Activated CD4-positive, alpha-beta T cell treated with anti-CD3 and anti-CD28 coated beads, Interleukin-2, amount 10 ng/mL, durations not matched to agents 7 days and 5 days (primary cell): ENCODE data around the gene INAVA. TPM values are rescaled to one million over a fixed set of nuclear protein-coding genes. Genes with fewer than 3 reads are reported as not detected.
"Not testable (repeated sequence)": the region's sequence is repeated elsewhere in the genome, so short reads cannot be mapped to it uniquely, and the experiment has no call there.

Experiments used
- CTCF ChIA-PET: fragments of 350-600 bp; sonication (Branson Sonifier 250); formaldehyde crosslinking; loops from one replicate; lab custom pipeline; 2021; ENCODE audit warnings: antibody characterized with exemption; lab: Charles Lee
- POLR2A ChIA-PET: fragments of 350-600 bp; sonication (Branson Sonifier 250); formaldehyde crosslinking; loops from one replicate; lab custom pipeline; 2021; ENCODE audit warnings: antibody characterized with exemption; lab: Charles Lee
- DNase-seq: peaks from one replicate; pipeline ENCODE4 v3.0.0-alpha.2; 2020
- H3K27ac Mint-ChIP-seq: one replicate; pipeline ENCODE4 v1.8.0; 2021; ENCODE audit warnings: mild to moderate bottlenecking, moderate library complexity, mixed read lengths
- H3K27me3 Mint-ChIP-seq: one replicate; pipeline ENCODE4 v1.8.0; 2021; ENCODE audit warnings: mixed read lengths
- H3K36me3 Mint-ChIP-seq: one replicate; pipeline ENCODE4 v1.8.0; 2021; ENCODE audit warnings: low read depth, mixed read lengths
- H3K4me1 Mint-ChIP-seq: one replicate; pipeline ENCODE4 v1.8.0; 2021; ENCODE audit warnings: mixed read lengths
- H3K4me3 Mint-ChIP-seq: one replicate; pipeline ENCODE4 v1.8.0; 2021; ENCODE audit warnings: mild to moderate bottlenecking, moderate library complexity, mixed read lengths
- H3K9me3 Mint-ChIP-seq: one replicate; pipeline ENCODE4 v1.8.0; 2021; ENCODE audit warnings: mixed read lengths
- total RNA-seq, 2 experiments: library from RNA; stranded (reverse); gene quantifications; one replicate each; pipeline ENCODE4 v1.2.3, GENCODE V29; 2021

The INAVA gene
- total RNA-seq, 2 experiments from 2014 or later = not detected

- ChIA-PET CTCF (interaction anchor here (0.6 kb wide), 1 partner anchor 949 kb away, joined by 6 read pairs; no protein-coding TSS in a partner anchor), POLR2A (no interaction called here)
- no peaks in the 10 kb centered on the region for H3K9me3 Mint-ChIP-seq
- peaks cover 22% of the 10 kb centered on the region for H3K27me3 Mint-ChIP-seq
- no peaks in the 10 kb centered on the region for H3K4me1 Mint-ChIP-seq
- no peaks in the 10 kb centered on the region for H3K36me3 Mint-ChIP-seq
- no peak for DNase-seq
- no peak overlapping the region for H3K4me3 Mint-ChIP-seq
- H3K27ac Mint-ChIP-seq = no peak overlapping the region
Measured at GRCh38 chr1:200917291-200917817, 22.7 kb downstream of the INAVA start.

GRCh38 chr1:200918006-200918405, 23.3 kb downstream of the INAVA start:
- DNase-seq = no peak
- CTCF ChIA-PET = interaction anchor here (0.6 to 0.9 kb wide), 2 partner anchors 36 to 40 kb away, joined by 3 read pairs; no protein-coding TSS in a partner anchor
- Mint-ChIP-seq H3K4me1 (no peaks in the 10 kb centered on the region), H3K9me3 (no peaks in the 10 kb centered on the region), H3K4me3 (no peak overlapping the region), H3K27me3 (peaks cover 27% of the 10 kb centered on the region), H3K36me3 (no peaks in the 10 kb centered on the region), H3K27ac (no peak overlapping the region)
- POLR2A ChIA-PET = no interaction called here

GRCh38 chr1:200919386-200919785, 24.7 kb downstream of the INAVA start:
- H3K4me1 Mint-ChIP-seq = no peaks in the 10 kb centered on the region
- POLR2A ChIA-PET = no interaction called here
- H3K27me3 Mint-ChIP-seq = peaks cover 30% of the 10 kb centered on the region

GRCh38 chr1:200921571-200922110, 26.9 kb downstream of the INAVA start:
- no peaks in the 10 kb centered on the region for H3K36me3 Mint-ChIP-seq
- CTCF ChIA-PET = interaction anchor here (0.6 kb wide), 1 partner anchor 26 kb away, joined by 4 read pairs; no protein-coding TSS in a partner anchor
- H3K4me1 Mint-ChIP-seq = peaks cover 5% of the 10 kb centered on the region
- H3K4me3 Mint-ChIP-seq = no peak overlapping the region
- no peak overlapping the region for H3K27ac Mint-ChIP-seq
- H3K27me3 Mint-ChIP-seq = peaks cover 36% of the 10 kb centered on the region
- H3K9me3 Mint-ChIP-seq = no peaks in the 10 kb centered on the region
- no peak for DNase-seq
- POLR2A ChIA-PET = no interaction called here

More at GRCh38 chr1:200919386-200919785, 24.7 kb downstream of the INAVA start:
- no peak for DNase-seq
- Mint-ChIP-seq H3K27ac (no peak overlapping the region), H3K36me3 (no peaks in the 10 kb centered on the region), H3K9me3 (no peaks in the 10 kb centered on the region), H3K4me3 (no peak overlapping the region)
- CTCF ChIA-PET = interaction anchor here (0.6 kb wide), 1 partner anchor 13 kb away, joined by 6 read pairs; no protein-coding TSS in a partner anchor

GRCh38 chr1:200922406-200922805, 27.7 kb downstream of the INAVA start:
- ChIA-PET CTCF (interaction anchor here (0.6 kb wide), 1 partner anchor 25 kb away, joined by 4 read pairs; no protein-coding TSS in a partner anchor), POLR2A (no interaction called here)
- no peak for DNase-seq

GRCh38 chr1:200923601-200924000, 28.9 kb downstream of the INAVA start:
- DNase-seq = no peak
- Mint-ChIP-seq H3K27me3 (peaks cover 37% of the 10 kb centered on the region), H3K4me3 (no peak overlapping the region), H3K36me3 (no peaks in the 10 kb centered on the region), H3K9me3 (no peaks in the 10 kb centered on the region), H3K27ac (no peak overlapping the region), H3K4me1 (peaks cover 5% of the 10 kb centered on the region)
- ChIA-PET POLR2A (no interaction called here), CTCF (interaction anchor here (0.6 kb wide), 1 partner anchor 80 kb away, joined by 3 read pairs; no protein-coding TSS in a partner anchor)

More at GRCh38 chr1:200922406-200922805, 27.7 kb downstream of the INAVA start:
- H3K4me1 Mint-ChIP-seq = peaks cover 5% of the 10 kb centered on the region
- no peak overlapping the region for H3K4me3 Mint-ChIP-seq
- no peak overlapping the region for H3K27ac Mint-ChIP-seq
- H3K9me3 Mint-ChIP-seq = no peaks in the 10 kb centered on the region
- H3K27me3 Mint-ChIP-seq = peaks cover 41% of the 10 kb centered on the region
- H3K36me3 Mint-ChIP-seq = no peaks in the 10 kb centered on the region

GRCh38 chr1:200925831-200926230, 31.1 kb downstream of the INAVA start:
- H3K4me3 Mint-ChIP-seq = no peak overlapping the region
- no peak for DNase-seq
- no peak overlapping the region for H3K27ac Mint-ChIP-seq
- peaks cover under 1% of the 10 kb centered on the region for H3K9me3 Mint-ChIP-seq
- POLR2A ChIA-PET = no interaction called here
- CTCF ChIA-PET = no interaction called here
- H3K4me1 Mint-ChIP-seq = peaks cover 5% of the 10 kb centered on the region
- no peaks in the 10 kb centered on the region for H3K36me3 Mint-ChIP-seq
- H3K27me3 Mint-ChIP-seq = peaks cover 41% of the 10 kb centered on the region

- H3K9me3 Mint-ChIP-seq = peaks cover 10% of the 10 kb centered on the region
- peaks cover 3% of the 10 kb centered on the region for H3K36me3 Mint-ChIP-seq
- ChIA-PET POLR2A (no interaction called here), CTCF (interaction anchor here (0.7 to 0.9 kb wide), 2 partner anchors 14 to 153 kb away, joined by 3 read pairs; no protein-coding TSS in a partner anchor)
- no peak overlapping the region for H3K27ac Mint-ChIP-seq
- no peak overlapping the region for H3K4me3 Mint-ChIP-seq
- H3K27me3 Mint-ChIP-seq = peaks cover 40% of the 10 kb centered on the region
- no peak for DNase-seq
- H3K4me1 Mint-ChIP-seq = peaks cover 5% of the 10 kb centered on the region
Measured at GRCh38 chr1:200929530-200930278, 35.0 kb downstream of the INAVA start.

- H3K9me3 Mint-ChIP-seq = peaks cover 10% of the 10 kb centered on the region
- CTCF ChIA-PET = interaction anchor here (0.7 to 0.9 kb wide), 2 partner anchors 14 to 154 kb away, joined by 3 read pairs; no protein-coding TSS in a partner anchor
- DNase-seq, POLR2A ChIA-PET, H3K27ac Mint-ChIP-seq, H3K4me1 Mint-ChIP-seq, H3K36me3 Mint-ChIP-seq, H3K4me3 Mint-ChIP-seq: not testable (repeated sequence)
- H3K27me3 Mint-ChIP-seq = peaks cover 40% of the 10 kb centered on the region
Measured at GRCh38 chr1:200930285-200930684, 35.6 kb downstream of the INAVA start.

GRCh38 chr1:200931776-200932175, 37.1 kb downstream of the INAVA start:
- Mint-ChIP-seq H3K4me3 (no peak overlapping the region), H3K4me1 (no peaks in the 10 kb centered on the region), H3K27me3 (peaks cover 35% of the 10 kb centered on the region), H3K9me3 (peaks cover 10% of the 10 kb centered on the region), H3K27ac (no peak overlapping the region), H3K36me3 (peaks cover 3% of the 10 kb centered on the region)
- ChIA-PET POLR2A (no interaction called here), CTCF (interaction anchor here (0.6 to 0.9 kb wide), 3 partner anchors 24 to 227 kb away, joined by 3 to 4 read pairs (median 3); no protein-coding TSS in a partner anchor)
- no peak for DNase-seq

GRCh38 chr1:200934676-200935245, 40.1 kb downstream of the INAVA start:
- ChIA-PET POLR2A (no interaction called here), CTCF (interaction anchor here (1.7 kb wide), 1 partner anchor 58 kb away, joined by 4 read pairs; no protein-coding TSS in a partner anchor)
- peaks cover 8% of the 10 kb centered on the region for H3K4me1 Mint-ChIP-seq
- H3K27ac Mint-ChIP-seq = no peak overlapping the region
- DNase-seq = no peak
- H3K36me3 Mint-ChIP-seq = peaks cover 3% of the 10 kb centered on the region
- no peak overlapping the region for H3K4me3 Mint-ChIP-seq
- H3K27me3 Mint-ChIP-seq = peaks cover 19% of the 10 kb centered on the region
- H3K9me3 Mint-ChIP-seq = peaks cover 10% of the 10 kb centered on the region

- POLR2A ChIA-PET, H3K36me3 Mint-ChIP-seq, H3K4me3 Mint-ChIP-seq, H3K4me1 Mint-ChIP-seq, H3K27ac Mint-ChIP-seq, DNase-seq: not testable (repeated sequence)
- CTCF ChIA-PET = interaction anchor here (1.7 kb wide), 1 partner anchor 59 kb away, joined by 4 read pairs; no protein-coding TSS in a partner anchor
- Mint-ChIP-seq H3K27me3 (peaks cover 23% of the 10 kb centered on the region), H3K9me3 (peaks cover 14% of the 10 kb centered on the region)
Measured at GRCh38 chr1:200935286-200935962, 40.7 kb downstream of the INAVA start.
